Skin of body (tissue), 2 donors: ENCODE data around the gene PRELID2. TPM values are rescaled to one million over a fixed set of nuclear protein-coding genes. Genes with fewer than 3 reads are reported as not detected.
"Not testable (repeated sequence)": the region's sequence is repeated elsewhere in the genome, so short reads cannot be mapped to it uniquely, and the experiment has no call there.

Source experiments
- DNase-seq: peaks from one replicate; lab custom pipeline; 2025; lab: John Stamatoyannopoulos, UW
- total RNA-seq: library from RNA; depleted of rRNA; stranded (reverse); fragments of >200 nt; gene quantifications from one replicate; pipeline ENCODE4 v1.2.3, GENCODE V29; 2014

The PRELID2 gene
- total RNA-seq, 1 donor from 2014 or later: 32.5 TPM

DNA sequence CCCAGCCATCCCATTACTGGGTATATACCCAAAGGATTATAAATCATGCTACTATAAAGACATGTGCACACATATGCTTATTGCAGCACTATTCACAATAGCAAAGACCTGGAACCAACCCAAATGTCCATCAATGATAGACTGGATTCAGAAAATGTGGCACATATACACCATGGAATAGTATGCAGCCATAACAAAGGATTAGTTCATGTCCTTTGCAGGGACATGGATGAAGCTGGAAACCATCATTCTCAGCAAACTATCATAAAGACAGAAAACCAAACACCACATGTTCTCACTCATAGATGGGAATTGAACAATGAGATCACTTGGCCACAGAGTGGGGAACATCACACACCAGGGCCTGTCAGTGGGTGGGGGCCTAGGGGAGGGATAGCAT lies 36.6 kb downstream of the PRELID2 start:
- DNase-seq: not testable (repeated sequence)

DNA sequence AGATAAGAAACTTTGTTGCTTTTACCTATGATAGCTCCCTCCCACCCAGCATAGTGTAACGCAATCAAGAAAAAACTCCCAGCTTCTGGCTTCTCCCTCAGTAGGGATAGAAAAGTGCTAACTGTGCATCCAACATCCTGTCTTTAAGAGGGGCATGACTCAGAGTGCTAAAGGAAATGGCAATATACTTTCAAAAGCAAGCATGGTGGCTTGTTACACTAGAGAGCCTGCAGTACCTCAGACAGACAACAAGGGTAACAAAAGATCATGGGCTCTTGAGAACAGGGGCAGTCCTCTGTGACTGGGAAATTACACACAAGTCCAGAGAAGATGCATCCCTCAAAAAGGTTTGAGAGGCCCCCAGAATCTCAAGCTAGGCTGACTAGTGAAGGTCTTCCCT lies 37.8 kb downstream of the PRELID2 start:
- DNase-seq: no peak

GRCh38 chr5:145796318-145796717 lies 38.8 kb downstream of the PRELID2 start:
- no peak for DNase-seq

DNA sequence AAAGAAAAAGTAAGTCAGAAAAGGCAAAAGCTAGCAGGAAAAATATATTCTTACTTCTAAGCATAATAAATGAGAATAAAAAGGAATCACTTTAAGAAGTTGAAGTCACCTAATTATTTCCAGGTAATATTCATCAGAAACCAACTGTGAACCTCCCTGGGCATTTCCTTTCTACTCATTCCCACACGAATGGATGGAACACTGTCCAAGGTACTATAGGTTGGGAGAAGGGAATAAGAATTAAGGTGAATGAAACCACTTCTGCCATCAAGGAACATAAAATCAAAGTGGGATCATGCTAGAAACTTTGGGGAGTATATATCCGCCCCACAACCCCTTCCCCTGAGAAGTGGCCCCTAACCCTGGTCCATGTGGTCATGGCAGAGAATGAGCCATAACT lies 41.6 kb downstream of the PRELID2 start:
- DNase-seq: no peak

DNA sequence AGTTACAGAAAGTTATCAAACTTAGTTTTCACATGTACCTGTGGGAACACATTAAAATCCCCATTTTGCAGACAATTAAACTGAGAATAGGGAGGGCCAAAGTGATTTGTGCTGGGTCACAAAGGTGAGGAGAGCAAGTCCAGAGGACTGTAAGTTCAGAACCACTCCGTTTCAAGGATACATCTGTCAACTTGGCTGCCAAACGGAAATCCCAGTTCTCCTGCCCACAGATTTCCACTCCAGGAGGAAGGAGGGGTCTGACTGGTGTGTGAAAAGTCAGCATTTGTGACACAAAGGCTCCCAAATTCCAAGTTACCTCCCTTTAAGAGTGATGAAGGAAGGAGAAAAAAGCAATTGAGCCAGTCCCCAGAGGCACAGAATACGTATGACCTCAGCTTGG lies 42.3 kb downstream of the PRELID2 start:
- DNase-seq: no peak

- no peak for DNase-seq
Measured at GRCh38 chr5:145791866-145792265, 43.3 kb downstream of the PRELID2 start.

GRCh38 chr5:145787996-145788395 lies 47.1 kb downstream of the PRELID2 start:
- DNase-seq: no peak

GRCh38 chr5:145787507-145787906 lies 47.6 kb downstream of the PRELID2 start:
- no peak for DNase-seq

DNA sequence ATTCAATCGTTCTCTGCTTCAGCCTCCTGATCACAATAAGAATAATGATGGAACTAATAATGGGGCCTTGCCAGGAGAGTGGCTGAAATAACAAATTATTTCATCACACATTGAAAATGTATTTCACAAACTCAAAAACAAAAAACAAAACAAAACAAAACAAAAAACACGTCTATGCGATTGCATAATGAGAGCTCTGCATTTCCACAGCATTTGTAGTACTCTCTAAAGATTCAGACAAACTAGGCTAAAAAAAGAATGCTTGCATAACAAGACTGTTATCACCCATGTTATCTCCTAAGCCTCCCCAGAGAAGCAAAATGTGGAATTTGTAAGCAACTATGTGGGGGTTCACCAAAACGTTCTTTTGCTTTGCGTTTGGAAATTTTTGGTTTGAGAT lies 48.1 kb downstream of the PRELID2 start:
- DNase-seq: no peak

DNA sequence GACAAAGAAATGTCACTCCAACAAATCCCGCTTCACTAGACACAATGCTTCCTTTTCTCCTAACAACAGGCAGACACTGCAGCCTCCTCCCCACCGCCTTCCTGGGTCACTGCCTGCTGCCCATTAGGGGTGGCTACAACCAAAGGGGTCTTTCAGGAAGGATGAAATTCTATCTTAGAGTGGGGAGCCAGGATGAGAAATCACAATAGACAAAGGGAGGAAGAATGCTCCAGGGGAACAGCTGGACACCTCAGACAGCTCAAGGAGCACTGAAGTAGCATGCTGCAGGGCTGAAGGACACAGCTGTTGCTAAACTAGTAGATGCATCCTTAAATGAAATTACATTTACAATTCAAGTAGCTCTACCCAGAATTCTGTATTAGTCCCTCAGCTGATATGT lies 54.2 kb downstream of the PRELID2 start:
- no peak for DNase-seq

- no peak for DNase-seq
Measured at GRCh38 chr5:145778144-145778900, 56.8 kb downstream of the PRELID2 start.

DNA sequence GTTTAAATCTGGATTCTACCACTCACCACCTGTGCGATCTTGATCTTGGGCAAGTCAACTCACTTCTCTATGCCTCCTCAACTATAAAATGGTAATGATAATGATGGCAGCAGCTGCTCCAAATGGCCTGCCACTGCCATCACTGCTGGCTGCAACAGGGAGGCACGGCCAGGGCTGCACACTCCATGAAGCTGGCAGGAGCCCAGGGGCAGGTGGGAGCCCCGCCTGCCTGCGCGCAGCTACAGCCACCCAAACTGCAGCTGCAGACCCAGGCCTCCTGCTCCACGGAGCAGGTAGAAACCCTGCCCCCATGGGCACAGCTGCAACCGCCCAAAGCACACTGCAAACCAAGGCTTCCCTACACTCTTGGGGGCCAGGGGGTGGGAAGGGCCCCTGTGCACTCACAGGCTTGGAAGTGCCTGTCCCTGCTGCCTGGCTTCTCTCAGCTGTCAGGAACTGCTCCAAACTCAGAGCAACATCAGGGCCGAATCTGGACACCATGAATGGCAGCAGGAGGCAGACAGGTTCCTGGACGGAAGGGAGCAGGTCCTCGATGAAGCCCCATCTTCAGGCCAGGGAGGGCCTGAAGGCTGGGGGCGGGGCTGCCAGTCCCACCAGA lies 57.6 kb downstream of the PRELID2 start:
- DNase-seq: no peak

DNA sequence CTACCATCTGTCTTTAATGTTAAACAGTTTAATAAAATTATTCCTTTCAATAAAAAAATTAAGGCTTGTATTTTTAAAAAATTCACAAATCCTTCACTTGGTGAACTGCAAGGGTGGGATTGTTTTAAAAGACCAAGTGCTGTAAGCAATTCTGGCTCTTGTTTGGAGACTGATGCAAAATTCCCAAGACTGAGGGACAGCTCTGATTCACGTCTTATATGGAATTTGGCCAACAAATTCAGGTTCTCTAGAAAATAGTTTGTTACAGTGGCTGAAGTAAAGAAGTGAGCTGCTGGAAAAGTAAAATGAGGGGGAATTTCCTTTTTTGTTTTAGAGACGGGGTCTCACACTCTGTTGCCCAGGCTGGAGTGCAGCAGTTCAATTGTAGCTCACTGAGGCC lies 58.3 kb downstream of the PRELID2 start:
- no peak for DNase-seq

DNA sequence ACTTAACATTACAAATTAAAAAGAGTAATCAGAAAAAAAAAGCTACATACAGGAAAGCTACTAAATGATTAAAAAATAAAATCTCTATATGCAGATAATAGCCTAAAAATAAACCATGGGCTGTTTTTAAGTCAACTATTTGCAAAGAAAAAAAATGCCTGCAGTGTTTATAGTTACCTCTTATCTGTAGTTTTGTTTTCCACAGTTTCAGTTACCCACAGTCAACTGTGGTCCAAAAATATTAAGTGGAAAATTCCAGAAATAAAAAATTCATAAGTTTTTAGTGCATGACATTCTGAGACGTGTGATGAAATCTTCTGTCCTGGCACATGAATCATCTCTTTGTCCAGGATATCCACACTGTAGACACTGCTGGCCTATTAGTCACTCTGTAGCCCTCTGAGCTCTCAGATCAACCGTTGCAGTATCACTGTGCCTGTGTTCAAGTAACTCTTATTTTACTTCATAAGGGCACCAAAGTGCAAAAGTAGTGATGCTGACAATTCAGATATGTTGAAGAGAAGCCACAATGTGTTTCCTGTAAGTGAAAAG lies 59.2 kb downstream of the PRELID2 start:
- peak; percentile 5 for DNase-seq

DNA sequence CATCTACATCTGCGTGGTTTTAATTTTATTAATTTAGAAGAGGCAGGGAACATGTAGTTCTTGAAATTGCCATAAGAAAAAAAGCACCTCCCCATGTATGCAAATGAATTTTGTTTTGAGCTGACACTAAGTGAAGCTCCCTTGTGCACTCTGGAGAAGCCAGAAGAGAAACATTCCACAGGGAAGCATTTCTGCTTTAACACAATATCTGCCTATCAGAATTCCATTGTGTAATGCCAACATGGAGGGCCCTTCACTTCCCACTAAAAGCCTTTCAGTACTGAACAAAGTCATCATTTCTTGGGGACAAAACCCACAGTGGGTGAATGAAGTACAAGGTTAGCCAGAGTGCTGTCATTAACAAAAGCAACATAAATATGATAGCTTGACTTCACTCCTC lies 59.7 kb downstream of the PRELID2 start:
- no peak for DNase-seq

- no peak for DNase-seq
Measured at GRCh38 chr5:145774442-145774841, 60.7 kb downstream of the PRELID2 start.

GRCh38 chr5:145772466-145772865 lies 62.7 kb downstream of the PRELID2 start:
- DNase-seq: no peak

GRCh38 chr5:145768863-145769262 lies 66.3 kb downstream of the PRELID2 start:
- no peak for DNase-seq

- no peak for DNase-seq
Measured at GRCh38 chr5:145764325-145764724, 70.8 kb downstream of the PRELID2 start.

DNA sequence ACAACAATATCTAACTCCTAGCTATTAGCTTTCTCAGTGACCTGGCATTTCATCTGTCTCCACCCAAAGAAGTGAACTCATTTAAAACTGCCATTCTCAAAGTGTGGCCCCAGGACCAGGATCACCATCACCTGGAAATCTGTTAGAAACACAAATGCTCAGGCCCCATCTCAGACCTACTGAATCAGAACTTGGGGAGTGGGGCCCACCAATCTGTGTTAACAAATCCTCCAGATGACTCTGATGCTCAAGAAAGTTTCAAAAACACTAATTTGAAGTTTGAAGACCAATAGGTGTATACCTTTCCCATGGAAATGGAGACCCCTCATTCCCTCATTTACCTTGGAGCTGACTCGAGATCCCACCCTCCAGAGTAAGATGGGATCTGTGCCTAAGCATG lies 72.3 kb downstream of the PRELID2 start:
- DNase-seq: no peak

GRCh38 chr5:145761254-145761653 lies 73.9 kb downstream of the PRELID2 start:
- DNase-seq: no peak

DNA sequence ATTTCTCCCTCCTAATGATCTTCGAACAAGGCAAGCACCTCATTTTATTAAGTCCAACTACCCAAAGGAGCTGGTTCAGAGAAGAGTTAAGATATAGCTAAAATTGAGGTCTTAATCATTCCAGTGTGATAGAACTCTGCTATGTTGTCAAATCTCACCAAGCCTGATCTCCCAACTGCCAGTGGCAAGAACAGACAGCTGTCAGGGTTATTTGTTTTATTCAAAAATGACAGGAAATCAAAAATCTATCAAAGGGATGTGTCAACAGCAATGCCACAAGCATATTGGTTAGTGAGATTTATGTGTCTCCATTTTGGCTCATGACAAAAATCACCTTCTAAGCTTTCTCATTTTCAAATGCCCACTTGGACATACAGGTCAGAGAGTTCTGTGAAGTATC lies 74.5 kb downstream of the PRELID2 start:
- DNase-seq: no peak

- peak; percentile 5 for DNase-seq
Measured at GRCh38 chr5:145752947-145753346, 82.2 kb downstream of the PRELID2 start.
